SK-N-MC (cell line): Measurements from ENCODE around the gene RTL5.

ENCODE experiments used
- EZH2 ChIP-seq: fragments of 200-600 bp; sonication (generic); IDR thresholded peaks from one replicate; pipeline ENCODE4 v1.6.1; 2017; ENCODE audit warnings: antibody characterized with exemption
- FOXP2 ChIP-seq: optimal IDR thresholded peaks from 2 replicates; pipeline ENCODE3; 2011; ENCODE audit warnings: mild to moderate bottlenecking, moderate library complexity; ENCODE audit not compliant: insufficient read depth; ENCODE audit errors: extremely low read length, control extremely low read depth
- POLR2AphosphoS5 ChIP-seq: IDR thresholded peaks from 2 replicates; pipeline ENCODE4 v1.6.1; 2012; ENCODE audit warnings: mild to moderate bottlenecking, low read depth, low read length, borderline replicate concordance

GRCh38 chrX:72123471-72124185, 8.1 kb downstream of the RTL5 start:
- TF ChIP-seq EZH2 (no peak), POLR2AphosphoS5 (no peak), FOXP2 (no peak)
